AG04449 (cell line): ENCODE measurements around the gene MYRIP.

Source experiments
- CTCF ChIA-PET: fragments of 350-600 bp; formaldehyde crosslinking; extraction: SDS; loops from one replicate; lab custom pipeline; 2021; ENCODE audit warnings: antibody characterized with exemption; lab: Yijun Ruan, JAX
- POLR2A ChIA-PET: fragments of 400-600, 350-600 bp; formaldehyde crosslinking; extraction: SDS; loops from one replicate; lab custom pipeline; 2020; ENCODE audit warnings: antibody characterized with exemption, inconsistent platforms; lab: Yijun Ruan, JAX
- DNase-seq: peaks from one replicate; pipeline ENCODE4 v3.0.0-alpha.2; 2010; ENCODE audit warnings: low read depth, low spot score
- H3K4me3 ChIP-seq: 2 replicates; pipeline ENCODE4 v1.5.1; 2011; ENCODE audit warnings: low read depth, mild to moderate bottlenecking, control low read depth, low read length
- TF ChIP-seq, protein P1 (sequence below): IDR thresholded peaks from one replicate; pipeline ENCODE4 v1.5.1; 2011; ENCODE audit warnings: mild to moderate bottlenecking, moderate library complexity, low read length, control low read depth, inconsistent platforms; ENCODE audit not compliant: insufficient read depth; ENCODE audit errors: missing control alignments

MYRIP gene

GRCh38 chr3:39982665-39983357 lies 173.4 kb downstream of the MYRIP start:
- ChIA-PET POLR2A (no interaction called here), CTCF (no interaction called here)
- H3K4me3 ChIP-seq: no peak overlapping the region
- TF ChIP-seq, protein P1, sequence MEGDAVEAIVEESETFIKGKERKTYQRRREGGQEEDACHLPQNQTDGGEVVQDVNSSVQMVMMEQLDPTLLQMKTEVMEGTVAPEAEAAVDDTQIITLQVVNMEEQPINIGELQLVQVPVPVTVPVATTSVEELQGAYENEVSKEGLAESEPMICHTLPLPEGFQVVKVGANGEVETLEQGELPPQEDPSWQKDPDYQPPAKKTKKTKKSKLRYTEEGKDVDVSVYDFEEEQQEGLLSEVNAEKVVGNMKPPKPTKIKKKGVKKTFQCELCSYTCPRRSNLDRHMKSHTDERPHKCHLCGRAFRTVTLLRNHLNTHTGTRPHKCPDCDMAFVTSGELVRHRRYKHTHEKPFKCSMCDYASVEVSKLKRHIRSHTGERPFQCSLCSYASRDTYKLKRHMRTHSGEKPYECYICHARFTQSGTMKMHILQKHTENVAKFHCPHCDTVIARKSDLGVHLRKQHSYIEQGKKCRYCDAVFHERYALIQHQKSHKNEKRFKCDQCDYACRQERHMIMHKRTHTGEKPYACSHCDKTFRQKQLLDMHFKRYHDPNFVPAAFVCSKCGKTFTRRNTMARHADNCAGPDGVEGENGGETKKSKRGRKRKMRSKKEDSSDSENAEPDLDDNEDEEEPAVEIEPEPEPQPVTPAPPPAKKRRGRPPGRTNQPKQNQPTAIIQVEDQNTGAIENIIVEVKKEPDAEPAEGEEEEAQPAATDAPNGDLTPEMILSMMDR: no peak
- DNase-seq: no peak

DNA sequence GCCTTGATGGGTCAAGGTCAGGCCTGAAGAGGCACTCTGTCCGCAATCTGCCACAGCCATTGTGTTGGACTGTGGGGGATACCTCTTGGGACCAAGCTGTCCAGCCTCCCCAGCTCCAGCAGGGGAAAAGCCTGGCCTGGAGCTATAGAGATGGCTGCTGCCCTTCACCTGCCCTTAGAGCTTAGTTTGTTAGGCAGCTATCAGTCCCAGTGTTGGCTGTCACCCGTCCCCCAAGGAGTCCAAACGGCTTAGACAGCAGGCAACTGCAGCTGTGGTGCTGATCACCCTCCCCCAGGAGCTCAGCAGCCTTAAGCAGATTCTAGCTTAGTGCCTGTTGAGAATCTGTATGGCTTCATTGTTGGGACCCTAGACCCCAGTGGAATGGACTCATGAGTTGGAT lies 180.3 kb downstream of the MYRIP start:
- ChIA-PET CTCF (interaction anchor here (1.1 to 2.5 kb wide), 5 partner anchors 70 to 448 kb away, joined by 3 to 14 read pairs (median 4); no protein-coding TSS in a partner anchor), POLR2A (no interaction called here)
- TF ChIP-seq, protein P1: no peak
- no peak for DNase-seq
- no peak overlapping the region for H3K4me3 ChIP-seq

GRCh38 chr3:39990532-39990931 lies 181.1 kb downstream of the MYRIP start:
- CTCF ChIA-PET: interaction anchor here (0.9 to 2.5 kb wide), 9 partner anchors 10 to 448 kb away, joined by 3 to 14 read pairs (median 4); no protein-coding TSS in a partner anchor
- no peak for DNase-seq
- POLR2A ChIA-PET: no interaction called here

GRCh38 chr3:40008796-40009195 lies 199.4 kb downstream of the MYRIP start:
- no peak overlapping the region for H3K4me3 ChIP-seq
- ChIA-PET CTCF (no interaction called here), POLR2A (no interaction called here)
- no peak for DNase-seq
- TF ChIP-seq, protein P1: no peak

More at GRCh38 chr3:39990532-39990931, 181.1 kb downstream of the MYRIP start:
- TF ChIP-seq, protein P1: peak; percentile 50
- H3K4me3 ChIP-seq: no peak overlapping the region

- TF ChIP-seq, protein P1: no peak
- CTCF ChIA-PET: interaction anchor here (3.3 kb wide), 1 partner anchor 19 kb away, joined by 11 read pairs; no protein-coding TSS in a partner anchor
- DNase-seq: no peak
- H3K4me3 ChIP-seq: no peak overlapping the region
- POLR2A ChIA-PET: no interaction called here
These were observed 200.6 kb downstream of the MYRIP start for GRCh38 chr3:40009991-40010390.

DNA sequence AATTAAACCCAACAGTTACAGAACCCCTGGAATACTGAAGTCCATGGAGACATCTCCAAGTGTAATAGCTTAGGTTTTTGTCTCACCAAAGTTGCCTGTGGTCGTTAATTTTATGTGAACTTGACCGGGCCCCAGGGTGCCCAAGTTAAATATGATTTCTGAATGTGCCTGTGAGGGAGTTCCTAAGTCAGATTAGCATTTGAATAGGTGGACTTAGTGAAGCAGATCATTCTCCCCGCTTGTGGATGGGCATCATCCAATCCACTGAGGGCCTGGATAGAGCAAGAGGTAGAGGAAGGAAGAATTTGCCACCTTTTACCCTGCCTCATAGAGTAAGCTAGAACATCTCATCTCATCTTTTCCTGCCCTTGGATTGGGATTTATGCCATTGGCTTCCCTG lies 203.0 kb downstream of the MYRIP start:
- no peak for DNase-seq
- H3K4me3 ChIP-seq: no peak overlapping the region
- ChIA-PET POLR2A (no interaction called here), CTCF (interaction anchor here (1.0 to 3.3 kb wide), 4 partner anchors 9 to 85 kb away, joined by 3 to 11 read pairs (median 4); no protein-coding TSS in a partner anchor)
- TF ChIP-seq, protein P1: no peak
